ENCODE data around the gene CLCN2.

Gene CLCN2

DNA sequence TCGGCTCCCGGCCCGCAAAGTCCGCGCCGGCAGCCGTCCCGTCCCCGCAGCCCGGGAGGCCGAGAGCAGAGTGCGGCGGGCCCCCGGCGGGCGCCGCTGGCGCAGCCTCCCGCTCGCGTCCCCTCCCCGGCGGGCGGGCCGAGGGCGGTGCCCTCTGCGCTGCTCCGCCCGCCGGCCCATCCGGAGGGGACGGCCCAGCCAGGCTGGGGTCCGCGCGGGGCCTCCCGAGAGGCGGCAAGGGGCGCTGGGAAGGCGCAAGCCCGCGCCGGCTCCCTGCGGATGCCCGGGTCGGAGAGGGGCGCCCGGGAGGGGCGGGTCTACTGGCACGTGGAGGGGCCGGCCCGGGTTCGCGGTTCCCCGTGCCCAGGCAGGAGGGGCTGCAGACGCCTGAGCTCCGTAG lies at the start of gene CLCN2, which contains the start of gene POLR2H:
TSS of gene CLCN2 (minus strand) at position 74 of the 400 bp plus-strand sequence. CDS start 126 bp downstream, outside the sequence.
TSS of gene POLR2H (plus strand) at position 179 of the 400 bp plus-strand sequence. CDS start 1,783 bp downstream, outside the sequence.
- TF ChIP-seq, protein P1, sequence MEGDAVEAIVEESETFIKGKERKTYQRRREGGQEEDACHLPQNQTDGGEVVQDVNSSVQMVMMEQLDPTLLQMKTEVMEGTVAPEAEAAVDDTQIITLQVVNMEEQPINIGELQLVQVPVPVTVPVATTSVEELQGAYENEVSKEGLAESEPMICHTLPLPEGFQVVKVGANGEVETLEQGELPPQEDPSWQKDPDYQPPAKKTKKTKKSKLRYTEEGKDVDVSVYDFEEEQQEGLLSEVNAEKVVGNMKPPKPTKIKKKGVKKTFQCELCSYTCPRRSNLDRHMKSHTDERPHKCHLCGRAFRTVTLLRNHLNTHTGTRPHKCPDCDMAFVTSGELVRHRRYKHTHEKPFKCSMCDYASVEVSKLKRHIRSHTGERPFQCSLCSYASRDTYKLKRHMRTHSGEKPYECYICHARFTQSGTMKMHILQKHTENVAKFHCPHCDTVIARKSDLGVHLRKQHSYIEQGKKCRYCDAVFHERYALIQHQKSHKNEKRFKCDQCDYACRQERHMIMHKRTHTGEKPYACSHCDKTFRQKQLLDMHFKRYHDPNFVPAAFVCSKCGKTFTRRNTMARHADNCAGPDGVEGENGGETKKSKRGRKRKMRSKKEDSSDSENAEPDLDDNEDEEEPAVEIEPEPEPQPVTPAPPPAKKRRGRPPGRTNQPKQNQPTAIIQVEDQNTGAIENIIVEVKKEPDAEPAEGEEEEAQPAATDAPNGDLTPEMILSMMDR (IDR thresholded peaks at IDR 0.05): no peak

DNA sequence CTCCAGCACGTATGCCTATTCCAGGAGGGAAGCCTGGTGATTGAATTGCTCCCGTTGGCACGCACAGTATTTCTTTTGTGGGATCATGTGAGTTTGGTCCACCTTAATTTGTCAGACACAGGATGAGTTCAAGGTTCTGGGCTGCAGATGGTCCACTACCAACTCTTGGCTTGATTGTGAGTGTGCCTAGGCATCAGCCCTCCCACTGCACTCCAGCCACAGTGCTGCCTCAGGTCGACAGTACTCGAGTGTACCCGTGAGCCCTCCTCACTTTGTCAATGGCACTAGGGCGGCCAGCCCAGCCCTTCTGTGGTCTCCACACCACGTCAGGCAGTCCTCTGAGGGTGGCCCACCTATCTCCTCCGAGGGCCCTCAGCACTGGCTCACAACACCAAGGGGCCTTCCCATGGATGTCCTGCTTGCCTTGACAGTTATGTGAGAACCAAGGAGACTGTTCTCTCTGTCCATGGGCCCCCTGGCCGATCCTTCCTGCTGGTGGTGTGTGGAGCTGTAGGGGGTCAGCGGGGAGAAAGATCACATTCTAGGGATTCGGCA lies 48.6 kb upstream of the CLCN2 start:
- TF ChIP-seq, protein P1 (IDR thresholded peaks at IDR 0.05): no peak

DNA sequence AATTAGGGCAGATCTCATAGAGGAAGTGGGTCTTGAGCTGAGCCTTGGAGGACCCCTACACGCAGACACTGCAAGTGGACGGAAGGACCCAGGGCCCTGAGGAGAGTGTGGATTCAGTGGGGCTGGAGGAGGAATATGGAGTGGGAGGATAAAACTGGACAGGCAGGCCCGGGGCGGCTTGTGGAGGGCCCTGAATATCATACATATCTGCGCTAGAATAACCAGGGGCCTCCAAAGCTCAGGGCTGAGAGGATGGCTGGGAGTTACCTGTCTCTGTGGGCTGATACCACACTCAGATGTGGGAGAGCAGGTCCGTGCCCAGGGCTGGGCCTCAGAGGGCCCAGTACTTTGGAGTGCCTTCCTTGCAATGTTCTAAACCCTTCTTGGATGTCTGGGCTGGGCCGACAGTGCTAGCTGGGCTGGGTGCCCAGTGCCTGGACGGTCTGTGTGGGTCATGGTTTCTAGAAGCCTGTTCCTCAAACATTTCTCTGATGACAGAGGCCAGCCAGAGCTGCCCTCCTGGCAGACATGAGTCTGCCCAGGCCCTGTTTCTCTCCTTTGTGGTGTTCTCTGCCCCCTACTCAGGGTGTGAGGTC lies 48.0 kb upstream of the CLCN2 start:
- TF ChIP-seq, protein P1 (IDR thresholded peaks at IDR 0.05): no peak

DNA sequence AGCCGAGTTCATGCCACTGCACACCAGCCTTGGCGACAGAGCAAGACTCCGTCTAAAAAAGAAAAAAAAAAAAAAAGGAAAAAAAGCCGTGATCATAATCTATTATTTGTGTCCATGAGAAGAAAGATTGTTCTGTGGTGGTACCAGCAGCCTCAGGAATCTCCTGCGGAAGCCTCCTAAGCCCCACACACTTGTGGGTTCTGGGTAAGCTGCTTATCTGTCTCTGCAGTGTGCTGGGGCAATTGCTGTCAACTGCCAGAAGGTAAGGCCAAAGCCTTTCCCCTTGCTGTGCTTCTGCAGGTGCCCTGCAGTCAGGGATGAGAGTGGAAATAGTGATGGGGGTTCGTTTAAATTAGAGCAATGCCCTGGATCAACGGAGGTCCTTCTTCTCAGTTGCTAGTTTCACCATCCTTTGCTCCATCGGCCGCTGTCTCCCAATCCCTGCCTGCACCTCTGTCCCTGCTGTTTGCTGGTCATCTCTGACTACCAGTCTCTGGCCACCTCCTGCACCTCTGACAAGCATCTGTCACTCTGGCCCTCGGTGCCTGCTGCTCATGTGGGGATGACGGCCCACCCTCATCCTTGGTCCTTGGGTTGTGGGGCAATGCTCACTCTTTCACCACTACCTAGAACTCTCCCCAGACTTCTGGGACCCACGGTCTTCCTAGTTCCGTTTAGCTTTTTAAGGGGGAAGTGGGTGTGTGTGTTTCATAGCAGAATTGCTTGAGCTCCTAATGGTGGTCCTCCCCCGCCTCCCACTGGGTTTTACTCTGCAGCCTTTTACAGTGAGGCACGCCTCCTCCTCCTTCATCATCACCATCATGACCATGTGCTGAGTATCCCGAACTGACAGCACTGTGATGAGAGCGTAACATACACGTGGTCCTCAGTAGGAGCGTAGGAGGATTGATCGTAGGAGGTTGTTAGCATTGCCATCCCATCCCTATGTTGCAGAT lies 43.9 kb upstream of the CLCN2 start:
- TF ChIP-seq, protein P1 (IDR thresholded peaks at IDR 0.05): no peak

DNA sequence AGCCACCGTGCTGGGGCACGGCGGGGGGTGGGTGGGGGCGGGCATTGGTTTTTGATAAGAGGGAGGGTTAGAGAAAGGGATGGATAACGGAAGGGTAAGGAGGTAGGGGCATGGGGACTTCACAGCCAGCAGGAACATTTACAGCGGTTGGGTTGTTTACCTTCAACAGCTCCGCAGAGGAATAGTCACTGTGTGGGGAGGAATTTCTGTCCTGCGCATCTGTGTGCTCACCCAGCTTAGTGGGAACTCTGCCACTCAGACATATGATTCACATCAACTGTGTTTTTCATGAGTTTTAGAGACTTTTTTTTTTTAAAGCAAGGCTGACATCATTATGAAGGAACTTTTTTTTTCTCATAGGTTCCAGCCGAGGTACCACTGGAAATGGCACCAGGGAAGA lies 38.0 kb upstream of the CLCN2 start:
- TF ChIP-seq, protein P1 (IDR thresholded peaks at IDR 0.05): no peak

DNA sequence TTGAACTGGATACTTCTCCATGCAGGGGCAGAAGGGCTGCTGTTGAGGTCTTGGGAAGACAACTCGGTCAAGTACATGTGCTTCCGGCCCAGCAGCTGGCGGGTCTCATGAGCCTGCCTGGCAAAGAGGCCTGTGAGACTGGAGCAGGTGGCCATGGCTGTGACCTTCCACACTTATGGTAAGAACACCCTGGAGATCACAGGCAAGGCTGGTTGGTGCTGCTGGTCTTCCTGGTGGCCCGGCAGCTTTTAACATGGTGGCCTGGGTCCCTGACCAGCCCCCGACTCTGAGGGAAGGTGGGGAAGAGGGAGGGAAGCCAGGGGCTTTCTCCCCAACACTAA lies 33.9 kb upstream of the CLCN2 start:
- TF ChIP-seq, protein P1 (IDR thresholded peaks at IDR 0.05): no peak

DNA sequence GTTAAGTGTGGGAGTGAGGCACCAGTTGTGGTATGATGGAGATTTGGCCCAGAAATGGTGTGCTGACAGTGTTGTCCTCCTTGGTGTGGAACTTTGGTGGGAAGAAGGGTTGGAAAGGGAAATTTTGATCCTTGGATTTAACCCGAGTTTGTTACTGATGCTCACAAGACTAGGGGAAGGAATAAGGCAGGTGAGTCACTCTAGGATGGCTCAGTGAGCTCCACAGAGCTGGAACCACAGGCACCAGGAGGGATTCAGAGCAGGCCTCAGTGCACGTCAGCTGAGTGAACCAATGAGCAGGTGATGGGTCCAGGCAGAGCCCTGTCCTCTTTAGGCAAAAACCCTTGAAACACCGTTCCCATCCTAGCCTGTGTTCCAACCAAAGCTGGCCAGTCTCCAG lies 29.9 kb upstream of the CLCN2 start:
- TF ChIP-seq, protein P1 (IDR thresholded peaks at IDR 0.05): no peak
